PC-9 (cell line): Measurements from ENCODE around the gene CELF2. TPM values are rescaled to one million over a fixed set of nuclear protein-coding genes. Genes with fewer than 3 reads are reported as not detected.

Experiments used
- BruUV-seq: library from RNA; stranded (reverse); fragments of 400-500 nt; replicated peaks from 2 replicates; lab custom pipeline; 2021; lab: Mats Ljungman, UMichigan
- CTCF ChIA-PET: fragments of 300-600 bp; sonication (Branson Sonifier 250); formaldehyde crosslinking; loops from one replicate; lab custom pipeline; 2022; ENCODE audit warnings: antibody characterized with exemption; lab: Charles Lee
- POLR2A ChIA-PET: fragments of 300-600 bp; sonication (Branson Sonifier 250); formaldehyde crosslinking; loops from one replicate; lab custom pipeline; 2022; ENCODE audit warnings: antibody characterized with exemption; ENCODE audit not compliant: unreplicated experiment; lab: Charles Lee
- DNase-seq, 2 experiments: peaks; one replicate each; pipeline versions ENCODE4 v3.0.0 to v3.0.0-alpha.2; 2015 to 2022; ENCODE audit warnings: mixed read lengths in 1 of 2
- H2AFZ ChIP-seq: fragments of 200-600 bp; sonication (generic); 2 replicates; pipeline ENCODE4 v1.8.1; 2017; ENCODE audit warnings: antibody characterized with exemption
- H3F3A ChIP-seq: fragments of 200-600 bp; sonication (generic); 2 replicates; pipeline ENCODE4 v1.8.1; 2017; ENCODE audit warnings: antibody characterized with exemption, mild to moderate bottlenecking, low read depth; ENCODE audit not compliant: insufficient read depth
- H3K27ac ChIP-seq: fragments of 200-600 bp; sonication (generic); 2 replicates; pipeline ENCODE4 v1.6.1; 2016; ENCODE audit warnings: mixed run types
- H3K27me3 ChIP-seq: fragments of 200-600 bp; sonication (generic); 2 replicates; pipeline ENCODE4 v1.6.1; 2016; ENCODE audit warnings: low read depth, mixed run types; ENCODE audit not compliant: insufficient read depth
- H3K36me3 ChIP-seq: fragments of 200-600 bp; sonication (generic); 2 replicates; pipeline ENCODE4 v1.6.1; 2016; ENCODE audit warnings: low read depth, mixed run types
- H3K4me1 ChIP-seq: fragments of 200-600 bp; sonication (generic); replicated peaks from 2 replicates; pipeline ENCODE4 v1.6.1; 2016; ENCODE audit warnings: mixed run types; ENCODE audit not compliant: insufficient read depth
- H3K4me2 ChIP-seq: fragments of 200-600 bp; sonication (generic); 2 replicates; pipeline ENCODE4 v1.6.1; 2017; ENCODE audit warnings: mixed run types
- H3K4me3 ChIP-seq: fragments of 200-600 bp; sonication (generic); 2 replicates; pipeline ENCODE4 v1.6.1; 2016; ENCODE audit warnings: mixed run types
- H3K79me2 ChIP-seq: fragments of 200-600 bp; sonication (generic); 2 replicates; pipeline ENCODE4 v1.6.1; 2017; ENCODE audit warnings: low read depth, mixed run types
- H3K9me2 ChIP-seq: fragments of 200-600 bp; sonication (generic); 2 replicates; pipeline ENCODE4 v1.8.1; 2017; ENCODE audit warnings: mild to moderate bottlenecking; ENCODE audit not compliant: insufficient read depth
- H3K9me3 ChIP-seq: fragments of 200-600 bp; sonication (generic); 2 replicates; pipeline ENCODE4 v1.8.1; 2016; ENCODE audit warnings: low read depth; ENCODE audit not compliant: insufficient read depth
- H4K20me1 ChIP-seq: fragments of 200-600 bp; sonication (generic); 2 replicates; pipeline ENCODE4 v1.8.1; 2017; ENCODE audit not compliant: insufficient read depth
- EZH2 ChIP-seq: fragments of 200-600 bp; sonication (generic); IDR thresholded peaks from 2 replicates; pipeline ENCODE4 v1.8.0; 2017; ENCODE audit warnings: antibody characterized with exemption, low read depth
- intact Hi-C: fragments of 100-400 bp; cut with micrococcal nuclease; formaldehyde crosslinking; loops from one replicate; pipeline ENCODE4 v1.10.0; 2022; ENCODE audit not compliant: unreplicated experiment
- total RNA-seq: library from RNA; stranded (reverse); gene quantifications from 2 replicates; pipeline ENCODE4 v1.2.3, GENCODE V29; 2021
- TF ChIP-seq, protein P1 (sequence below): fragments of 200-600 bp; sonication (generic); conservative IDR thresholded peaks from 2 replicates; pipeline ENCODE4 v1.6.1; 2017; ENCODE audit warnings: mixed run types, antibody characterized with exemption, mild to moderate bottlenecking, moderate library complexity

The CELF2 gene
- total RNA-seq, 1 experiment from 2014 or later, result not detected

DNA sequence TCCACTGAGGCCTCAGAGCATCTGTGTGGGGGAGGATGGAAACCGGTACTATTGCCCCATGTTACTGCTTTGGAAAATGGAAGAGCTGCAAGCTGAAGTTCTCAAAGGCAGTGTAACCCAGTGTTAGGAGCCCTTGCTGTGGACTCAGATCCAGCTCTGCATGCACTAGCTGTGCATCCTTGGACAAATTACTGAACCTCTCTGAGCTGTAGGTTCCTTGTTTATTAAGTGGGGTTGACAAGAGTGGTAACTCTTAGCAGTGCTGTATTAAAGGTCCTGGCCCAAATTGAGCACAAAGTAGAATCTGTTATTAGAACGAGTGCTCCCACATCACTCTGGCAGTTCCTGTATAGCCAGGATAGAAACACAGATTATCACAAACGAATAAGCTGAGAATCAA lies 359.6 kb downstream of the CELF2 start:
- no peaks in the 10 kb centered on the region for H3K36me3 ChIP-seq
- no TSS peak for BruUV-seq
- POLR2A ChIA-PET, result no interaction called here
- no peak overlapping the region for H2AFZ ChIP-seq
- no peaks in the 10 kb centered on the region for H4K20me1 ChIP-seq
- H3K9me3 ChIP-seq, result no peaks in the 10 kb centered on the region
- TF ChIP-seq, protein P1, sequence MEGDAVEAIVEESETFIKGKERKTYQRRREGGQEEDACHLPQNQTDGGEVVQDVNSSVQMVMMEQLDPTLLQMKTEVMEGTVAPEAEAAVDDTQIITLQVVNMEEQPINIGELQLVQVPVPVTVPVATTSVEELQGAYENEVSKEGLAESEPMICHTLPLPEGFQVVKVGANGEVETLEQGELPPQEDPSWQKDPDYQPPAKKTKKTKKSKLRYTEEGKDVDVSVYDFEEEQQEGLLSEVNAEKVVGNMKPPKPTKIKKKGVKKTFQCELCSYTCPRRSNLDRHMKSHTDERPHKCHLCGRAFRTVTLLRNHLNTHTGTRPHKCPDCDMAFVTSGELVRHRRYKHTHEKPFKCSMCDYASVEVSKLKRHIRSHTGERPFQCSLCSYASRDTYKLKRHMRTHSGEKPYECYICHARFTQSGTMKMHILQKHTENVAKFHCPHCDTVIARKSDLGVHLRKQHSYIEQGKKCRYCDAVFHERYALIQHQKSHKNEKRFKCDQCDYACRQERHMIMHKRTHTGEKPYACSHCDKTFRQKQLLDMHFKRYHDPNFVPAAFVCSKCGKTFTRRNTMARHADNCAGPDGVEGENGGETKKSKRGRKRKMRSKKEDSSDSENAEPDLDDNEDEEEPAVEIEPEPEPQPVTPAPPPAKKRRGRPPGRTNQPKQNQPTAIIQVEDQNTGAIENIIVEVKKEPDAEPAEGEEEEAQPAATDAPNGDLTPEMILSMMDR, result no peak
- no peak for TF ChIP-seq EZH2
- H3K4me2 ChIP-seq, result no peak overlapping the region
- H3K4me1 ChIP-seq, result no peaks in the 10 kb centered on the region
- H3K9me2 ChIP-seq, result no peaks in the 10 kb centered on the region
- DNase-seq, result no peak
- H3K79me2 ChIP-seq, result no peaks in the 10 kb centered on the region
- H3K27ac ChIP-seq, result no peak overlapping the region
- CTCF ChIA-PET, result no interaction called here
- no peaks in the 10 kb centered on the region for H3F3A ChIP-seq
- peaks cover 63% of the 10 kb centered on the region for H3K27me3 ChIP-seq
- intact Hi-C loops, result no loop called here
- H3K4me3 ChIP-seq, result no peak overlapping the region

DNA sequence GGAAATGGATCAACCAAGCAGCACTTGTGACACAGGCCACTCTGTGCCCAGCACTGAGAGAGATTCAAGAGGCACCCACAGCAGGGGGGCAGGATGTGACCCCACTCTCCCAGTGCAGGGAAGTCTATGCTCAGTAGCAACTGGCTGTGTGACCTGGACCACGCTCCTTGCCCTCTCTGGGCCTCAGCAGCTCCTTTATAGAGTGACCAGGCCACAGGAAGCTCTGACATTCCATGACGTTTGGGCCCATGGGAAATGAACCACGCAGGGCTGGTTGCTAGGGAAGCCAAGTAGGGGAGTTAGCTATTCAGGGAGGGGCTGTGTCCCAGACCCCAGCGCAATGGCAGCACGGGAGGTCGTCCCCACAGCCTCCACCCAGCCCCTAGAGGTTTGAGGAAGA lies 361.2 kb downstream of the CELF2 start:
- Histone ChIP-seq H2AFZ (no peak overlapping the region), H3K9me3 (no peaks in the 10 kb centered on the region), H3K27ac (no peak overlapping the region), H3K79me2 (no peaks in the 10 kb centered on the region), H3K9me2 (no peaks in the 10 kb centered on the region), H3K4me1 (no peaks in the 10 kb centered on the region), H3F3A (no peaks in the 10 kb centered on the region), H3K4me2 (no peak overlapping the region), H3K4me3 (no peak overlapping the region), H4K20me1 (no peaks in the 10 kb centered on the region), H3K36me3 (no peaks in the 10 kb centered on the region), H3K27me3 (peaks cover 53% of the 10 kb centered on the region)
- ChIA-PET POLR2A (no interaction called here), CTCF (no interaction called here)
- BruUV-seq, result no TSS peak
- DNase-seq, result no peak
- TF ChIP-seq EZH2, result no peak
- intact Hi-C loops, result no loop called here

DNA sequence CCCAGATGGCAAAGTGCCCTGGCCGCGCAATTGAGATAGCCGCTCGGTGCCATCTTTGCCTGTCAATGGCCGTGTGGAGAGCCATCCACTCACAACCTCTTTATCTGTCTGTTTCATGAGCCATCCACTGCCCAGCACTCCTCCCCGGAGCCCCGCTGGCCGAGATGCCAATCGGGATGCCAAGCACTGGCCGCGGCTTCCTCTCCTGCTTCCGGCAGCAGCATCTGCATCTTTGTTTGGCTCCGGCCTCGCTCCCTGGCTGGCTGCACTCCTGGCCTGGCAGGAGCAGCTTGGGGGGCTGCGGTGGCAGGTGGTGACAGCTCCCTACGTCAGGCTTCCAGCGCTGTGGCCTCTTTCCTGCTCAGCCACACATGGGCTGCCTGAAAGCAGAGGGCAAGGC lies 362.1 kb downstream of the CELF2 start:
- Histone ChIP-seq H4K20me1 (no peaks in the 10 kb centered on the region), H3K36me3 (no peaks in the 10 kb centered on the region), H3K79me2 (no peaks in the 10 kb centered on the region), H3K9me2 (no peaks in the 10 kb centered on the region), H3K9me3 (no peaks in the 10 kb centered on the region), H3K4me3 (no peak overlapping the region), H3K27ac (no peak overlapping the region), H3K4me2 (no peak overlapping the region), H3K4me1 (no peaks in the 10 kb centered on the region), H3F3A (no peaks in the 10 kb centered on the region), H3K27me3 (peaks cover 52% of the 10 kb centered on the region), H2AFZ (no peak overlapping the region)
- no peak for TF ChIP-seq EZH2
- TF ChIP-seq, protein P1, result no peak
- no peak for DNase-seq
- CTCF ChIA-PET, result no interaction called here
- BruUV-seq, result no TSS peak
- POLR2A ChIA-PET, result no interaction called here
- intact Hi-C loops, result no loop called here

DNA sequence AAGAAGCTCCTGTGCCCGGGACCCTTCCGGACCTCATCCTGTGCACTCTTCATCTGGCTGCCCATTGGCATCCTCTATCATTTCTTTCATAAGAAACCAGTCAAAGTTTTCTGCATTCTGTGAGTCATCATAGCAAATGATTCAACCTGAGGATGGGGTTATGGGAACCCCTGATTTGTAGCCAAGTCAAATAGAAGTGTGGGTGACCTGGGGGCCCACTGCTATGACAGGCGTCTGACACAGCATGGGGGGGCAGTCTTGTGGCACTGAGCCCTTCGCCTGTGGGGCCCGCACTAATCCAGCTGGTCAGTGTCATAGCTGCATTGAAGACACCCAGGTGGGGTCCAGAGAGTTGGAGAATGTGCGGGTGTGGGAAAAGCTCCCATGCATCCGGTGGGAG lies 363.4 kb downstream of the CELF2 start:
- POLR2A ChIA-PET, result no interaction called here
- Histone ChIP-seq H3K27me3 (peaks cover 52% of the 10 kb centered on the region), H3K9me3 (no peaks in the 10 kb centered on the region), H3F3A (no peaks in the 10 kb centered on the region), H3K79me2 (no peaks in the 10 kb centered on the region), H3K4me3 (no peak overlapping the region), H3K9me2 (no peaks in the 10 kb centered on the region), H2AFZ (no peak overlapping the region), H3K4me2 (no peak overlapping the region), H4K20me1 (no peaks in the 10 kb centered on the region), H3K36me3 (no peaks in the 10 kb centered on the region), H3K27ac (no peak overlapping the region), H3K4me1 (no peaks in the 10 kb centered on the region)
- CTCF ChIA-PET, result no interaction called here
- DNase-seq, result no peak
- intact Hi-C loops, result no loop called here
- BruUV-seq, result no TSS peak
- TF ChIP-seq, protein P1, result no peak
- TF ChIP-seq EZH2, result no peak
